ENCODE data around the gene SLC12A8.

The SLC12A8 gene

DNA sequence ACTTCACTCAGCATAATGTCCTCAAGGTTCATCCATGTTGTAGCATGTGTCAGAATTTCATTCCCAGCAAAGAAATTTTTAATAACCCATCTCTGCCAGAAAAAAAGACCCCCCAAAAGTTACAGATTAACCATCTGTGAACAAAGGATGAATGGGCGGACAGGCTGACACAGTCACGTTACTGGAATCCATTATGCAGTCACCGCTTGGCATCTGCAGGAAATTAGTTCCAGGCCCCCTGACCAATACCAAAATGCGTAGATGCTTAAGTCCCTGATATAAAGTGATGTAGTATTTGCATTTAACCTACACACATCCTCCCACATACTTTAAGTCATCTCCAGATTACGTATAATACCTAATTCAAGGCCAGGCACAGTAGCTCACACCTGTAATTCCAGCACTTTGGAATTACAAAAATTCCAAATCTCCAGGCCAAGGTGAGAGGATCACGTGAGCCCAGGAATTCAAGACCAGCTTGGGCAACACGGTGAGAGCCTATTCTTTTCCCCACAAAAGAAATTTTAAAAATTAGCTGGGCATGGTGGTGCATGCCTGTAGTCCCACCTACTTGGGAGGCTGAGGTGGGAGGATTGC, 1.5 kb upstream of the SLC12A8 start:
- DNase-seq = no peak

DNA sequence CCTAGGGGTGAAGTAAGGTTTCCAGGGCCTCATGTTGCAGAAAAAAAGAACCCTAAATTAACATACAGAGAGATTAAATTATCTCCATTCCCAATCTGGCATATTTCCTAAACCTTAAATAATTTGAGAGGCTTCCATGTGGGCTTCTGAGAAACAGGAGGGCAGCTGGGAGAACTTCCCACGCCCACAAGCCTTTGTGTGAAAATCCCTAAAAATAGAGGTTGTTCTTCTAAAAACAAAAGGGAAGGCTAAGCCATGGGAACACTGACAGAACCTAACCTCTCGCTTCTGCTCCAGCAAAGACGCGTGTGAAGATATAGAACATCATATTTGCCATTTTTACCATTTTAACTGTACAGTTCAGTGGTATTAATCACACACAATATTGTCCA, 812 bp upstream of the SLC12A8 start:
- no peak for DNase-seq

DNA sequence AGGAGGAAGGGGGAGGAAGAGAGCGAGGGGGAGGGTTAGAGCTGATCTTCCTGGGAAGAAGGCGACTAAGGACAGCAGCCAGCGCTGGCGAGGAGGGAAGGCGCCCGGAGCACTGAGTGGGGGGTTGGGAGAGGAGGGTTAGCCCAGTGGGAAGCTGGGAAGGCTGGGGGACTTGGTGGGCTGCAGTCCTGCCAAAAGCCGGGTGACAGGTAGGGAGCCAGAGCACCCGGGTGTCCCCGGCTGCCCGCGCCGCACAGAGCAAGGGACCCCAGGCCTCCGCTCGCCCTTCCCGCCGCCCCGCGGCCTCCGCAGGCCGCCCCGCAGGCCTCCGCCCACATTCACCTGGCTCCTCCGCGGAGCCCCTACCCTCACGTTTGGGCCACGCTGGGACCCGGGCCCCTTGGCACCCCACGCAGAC, 448 bp downstream of the SLC12A8 start:
- no peak for DNase-seq

GRCh38 chr3:125211523-125212090, 941 bp downstream of the SLC12A8 start:
- no peak for DNase-seq

DNA sequence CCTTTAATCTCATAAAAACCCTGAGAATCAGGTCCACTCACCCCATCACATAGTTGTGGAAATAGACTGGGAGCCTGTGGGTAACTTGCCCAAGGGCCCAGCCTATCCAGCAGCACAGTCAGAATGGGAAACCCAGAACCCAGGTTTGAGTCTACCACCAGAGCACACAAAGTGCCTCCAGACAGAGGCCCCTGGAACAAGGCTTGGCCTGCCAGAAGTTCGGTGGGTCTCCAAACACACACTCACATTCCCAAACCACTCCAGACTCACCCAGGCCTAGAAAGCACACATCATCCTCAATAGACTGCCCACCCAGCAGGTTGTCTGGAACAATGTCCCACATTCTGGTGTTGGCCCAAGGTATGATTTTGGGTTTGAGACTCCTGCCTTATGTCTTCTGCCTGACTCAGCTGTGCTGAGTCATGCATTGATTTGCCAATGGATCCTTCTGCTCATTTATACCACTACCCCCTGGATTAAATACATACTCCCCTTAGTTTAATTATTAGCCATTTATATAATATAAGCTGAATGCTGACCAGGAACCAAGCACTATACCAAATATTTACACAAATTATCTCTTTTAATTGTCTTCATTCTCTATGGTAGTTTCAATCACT, 4.5 kb downstream of the SLC12A8 start:
- no peak for DNase-seq

DNA sequence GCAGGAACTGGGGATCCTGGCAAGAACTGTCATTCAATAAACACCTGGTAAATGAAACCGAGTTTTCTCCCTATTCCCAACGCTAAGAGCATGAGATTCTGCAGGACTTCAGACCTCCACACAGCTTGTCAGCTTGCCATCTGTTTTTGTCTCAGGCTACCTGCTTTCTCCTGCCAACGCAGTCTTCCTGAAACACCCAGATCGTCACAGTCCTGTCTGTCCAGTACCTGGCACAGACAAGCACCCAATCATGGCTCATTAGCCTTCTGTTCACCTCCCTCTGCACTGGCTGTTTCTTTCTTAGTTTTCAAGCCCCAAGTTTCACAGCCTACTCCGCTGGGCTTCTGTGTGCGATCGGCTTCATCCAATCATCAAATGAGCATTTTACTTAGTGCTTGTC, 5.0 kb downstream of the SLC12A8 start:
- no peak for DNase-seq

DNA sequence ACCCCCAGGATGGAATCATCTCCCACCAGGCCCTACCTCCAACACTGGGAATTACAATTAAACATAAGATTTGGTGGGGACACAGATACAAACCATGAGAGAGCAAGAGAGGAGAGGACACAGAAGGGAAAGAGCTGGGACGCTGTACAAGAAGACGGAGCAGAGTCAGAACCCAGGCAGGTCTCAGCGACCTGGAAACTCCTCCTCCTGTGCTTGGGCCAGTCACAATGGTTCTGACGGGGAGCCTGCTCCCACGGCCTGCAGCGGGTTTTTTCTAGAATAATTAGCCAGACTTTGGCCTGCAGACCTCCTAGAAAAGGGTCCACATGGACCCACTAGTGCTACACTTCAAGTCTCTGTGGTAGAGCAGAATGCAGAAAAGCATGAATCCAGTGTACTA, 5.6 kb downstream of the SLC12A8 start:
- DNase-seq = no peak

GRCh38 chr3:125203731-125204130, 8.8 kb downstream of the SLC12A8 start:
- DNase-seq = no peak

GRCh38 chr3:125202197-125202596, 10.4 kb downstream of the SLC12A8 start:
- DNase-seq = no peak

DNA sequence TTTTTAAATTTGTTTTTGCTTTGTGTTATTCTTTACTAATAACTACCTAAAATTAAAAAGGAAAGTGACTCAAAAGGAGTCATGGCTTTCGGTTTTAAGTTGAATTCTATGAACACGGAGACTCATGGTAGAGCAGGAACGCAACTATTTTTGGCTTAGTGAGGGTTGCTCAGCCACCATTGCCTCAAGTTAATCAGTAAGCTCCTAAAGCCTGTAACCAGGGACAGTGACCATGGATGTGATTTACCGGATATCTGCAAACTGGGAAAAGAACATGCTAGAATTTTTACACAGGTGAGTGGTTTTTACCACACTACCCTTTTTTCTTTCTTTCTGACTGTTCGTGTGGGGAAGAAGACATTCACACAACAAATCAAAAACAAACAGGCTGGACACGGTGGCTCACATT, 11.8 kb downstream of the SLC12A8 start:
- no peak for DNase-seq

DNA sequence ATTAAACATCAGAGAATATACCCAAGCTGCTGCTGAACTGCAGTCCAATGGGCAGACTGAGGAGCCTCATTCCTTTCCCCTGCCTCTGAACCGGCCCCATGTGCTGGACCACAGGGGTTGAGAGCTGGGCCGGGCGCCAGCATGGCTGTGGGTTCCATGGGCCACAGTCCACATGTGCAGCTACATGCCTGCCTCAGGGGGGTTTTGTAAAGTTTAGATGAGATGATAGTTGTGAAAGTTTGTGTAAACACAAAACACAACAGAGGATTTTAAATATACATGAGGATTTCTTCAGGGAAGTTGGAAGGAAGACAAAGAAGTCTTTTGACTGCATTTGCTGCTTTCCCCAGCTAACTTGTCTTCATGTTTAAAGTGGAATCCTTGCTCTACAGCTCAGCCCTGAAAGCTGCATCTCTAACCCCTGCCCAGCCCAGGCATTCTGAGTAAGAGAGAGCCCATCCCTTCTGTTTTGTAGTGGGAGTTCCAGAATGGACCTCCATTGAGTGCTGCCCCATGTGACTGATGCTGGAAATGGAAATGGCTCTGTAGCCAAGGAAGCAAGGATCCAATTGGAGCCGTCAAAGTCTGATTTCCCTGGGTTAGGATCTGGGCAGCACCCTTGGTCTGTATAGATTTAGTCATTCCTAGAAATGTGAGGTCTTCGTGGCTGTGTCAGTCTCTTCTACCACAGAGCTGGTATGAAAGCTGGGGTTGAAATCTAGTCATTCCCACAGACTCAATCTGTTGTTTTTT, 17.5 kb downstream of the SLC12A8 start:
- no peak for DNase-seq

- DNase-seq = no peak
Measured at GRCh38 chr3:125194061-125194848, 18.3 kb downstream of the SLC12A8 start.

DNA sequence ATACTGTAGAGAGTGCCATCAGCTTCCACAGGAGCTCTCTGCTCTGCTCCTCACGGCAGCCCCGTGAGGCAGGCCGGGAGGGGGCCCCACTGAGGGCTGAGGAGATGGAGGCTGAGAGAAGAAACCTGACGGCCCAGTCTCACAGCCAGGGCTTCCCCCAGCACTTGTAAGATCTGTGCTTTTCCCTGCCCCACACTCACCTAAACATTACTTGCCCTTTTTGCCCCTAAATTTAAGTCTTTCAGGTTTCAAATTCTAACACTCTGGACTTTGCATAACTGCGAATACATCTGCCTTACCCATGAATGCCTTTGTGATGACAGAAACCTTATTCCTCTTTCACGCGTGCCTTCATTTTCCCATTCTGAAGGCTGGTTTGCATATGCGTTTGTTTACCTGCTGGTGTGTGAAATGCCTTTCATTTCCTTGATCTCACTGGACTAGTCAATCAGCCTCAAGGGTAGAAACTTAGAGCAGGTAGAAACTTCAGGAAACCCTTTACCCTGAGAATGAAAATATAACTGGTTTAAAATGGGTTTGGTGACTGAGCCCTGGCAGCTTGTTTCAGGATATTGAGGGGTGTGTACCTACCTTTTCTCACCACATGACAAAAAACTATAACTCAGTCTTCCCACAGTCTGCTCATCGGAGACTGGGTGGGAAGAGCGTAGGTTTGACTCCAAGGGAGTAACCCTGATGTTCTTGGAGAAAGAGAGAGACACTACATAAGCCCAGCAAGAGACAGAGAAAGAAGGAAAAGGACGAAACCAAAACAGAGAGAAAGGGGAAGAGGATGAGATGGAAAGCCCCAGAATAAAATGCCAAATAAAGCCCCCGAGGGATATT, 20.1 kb downstream of the SLC12A8 start:
- no peak for DNase-seq

- no peak for DNase-seq
Measured at GRCh38 chr3:125191730-125192129, 20.8 kb downstream of the SLC12A8 start.

- DNase-seq = no peak
Measured at GRCh38 chr3:125191256-125191655, 21.3 kb downstream of the SLC12A8 start.

- no peak for DNase-seq
Measured at GRCh38 chr3:125190786-125191185, 21.8 kb downstream of the SLC12A8 start.

DNA sequence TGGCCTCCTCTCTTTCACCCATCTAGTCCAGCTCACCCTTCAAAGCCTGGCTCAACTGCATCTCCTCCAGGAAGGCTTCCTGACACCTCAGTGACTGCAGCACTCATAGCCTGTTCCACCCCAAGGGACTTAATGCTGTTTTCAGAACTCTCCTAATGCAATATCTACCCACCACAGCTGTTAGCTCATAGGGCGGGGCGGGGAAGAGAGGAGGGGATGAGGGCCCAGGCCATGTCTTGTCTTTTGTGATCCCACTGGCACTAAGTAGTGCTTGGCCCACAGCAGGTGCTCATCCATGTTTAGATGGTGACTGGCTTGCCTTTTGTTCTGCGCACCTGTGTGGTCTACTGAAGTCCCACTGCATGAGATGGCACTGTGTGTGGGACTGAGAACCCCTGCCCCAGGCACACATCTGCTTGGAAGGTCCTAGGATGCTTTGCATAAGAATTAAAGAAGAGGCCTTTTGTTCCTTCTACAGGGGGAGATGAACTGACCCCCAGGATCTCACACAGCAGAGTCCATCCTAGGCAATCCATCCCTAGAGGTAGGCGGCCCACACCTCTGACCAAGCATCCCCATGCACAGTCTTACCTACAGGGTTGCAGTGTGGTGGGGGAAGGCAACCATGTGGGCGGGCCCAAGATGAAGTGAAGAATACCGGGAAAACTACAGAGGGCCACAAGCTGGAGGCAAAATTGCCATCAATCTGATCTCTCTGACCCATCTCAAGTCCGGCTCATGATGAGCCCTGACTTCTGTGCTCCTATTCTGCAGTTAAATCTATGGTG, 23.0 kb downstream of the SLC12A8 start:
- DNase-seq = no peak

GRCh38 chr3:125188955-125189354, 23.6 kb downstream of the SLC12A8 start:
- DNase-seq = no peak

GRCh38 chr3:125187599-125187910, 25.0 kb downstream of the SLC12A8 start:
- no peak for DNase-seq

- no peak for DNase-seq
Measured at GRCh38 chr3:125186800-125187598, 25.5 kb downstream of the SLC12A8 start.

Data from NCI-H2107 (cell line).